HG03175 (cell line): ENCODE data around the gene SETD2.

Source experiments
- ATAC-seq: cut with Tn5 transposase; IDR thresholded peaks from one replicate; pipeline ENCODE4 v1.9.1; 2021; ENCODE audit warnings: mild to moderate bottlenecking, moderate library complexity; ENCODE audit not compliant: unreplicated experiment

Gene SETD2

GRCh38 chr3:47000198-47000815 lies 163.6 kb downstream of the SETD2 start:
- ATAC-seq = no peak

- ATAC-seq = no peak
These were observed 164.3 kb downstream of the SETD2 start for GRCh38 chr3:46999516-47000197.

GRCh38 chr3:46998852-46999515 lies 164.9 kb downstream of the SETD2 start:
- no peak for ATAC-seq

GRCh38 chr3:46998121-46998851 lies 165.6 kb downstream of the SETD2 start:
- no peak for ATAC-seq

- no peak for ATAC-seq
These were observed 166.3 kb downstream of the SETD2 start for GRCh38 chr3:46997453-46998091.

GRCh38 chr3:46996689-46997452 lies 167.0 kb downstream of the SETD2 start:
- ATAC-seq = no peak

- ATAC-seq = no peak
These were observed 167.9 kb downstream of the SETD2 start for GRCh38 chr3:46995901-46996562.

GRCh38 chr3:46994801-46995731 lies 168.8 kb downstream of the SETD2 start:
- no peak for ATAC-seq

- no peak for ATAC-seq
These were observed 169.9 kb downstream of the SETD2 start for GRCh38 chr3:46993986-46994385.

GRCh38 chr3:46993292-46993691 lies 170.6 kb downstream of the SETD2 start:
- ATAC-seq = no peak

GRCh38 chr3:46992231-46992630 lies 171.7 kb downstream of the SETD2 start:
- ATAC-seq = no peak

- ATAC-seq = no peak
These were observed 172.3 kb downstream of the SETD2 start for GRCh38 chr3:46991406-46992165.

- no peak for ATAC-seq
These were observed 173.1 kb downstream of the SETD2 start for GRCh38 chr3:46990573-46991374.

- no peak for ATAC-seq
These were observed 174.6 kb downstream of the SETD2 start for GRCh38 chr3:46989146-46989810.

- ATAC-seq = no peak
These were observed 175.3 kb downstream of the SETD2 start for GRCh38 chr3:46988616-46989015.

- peak; percentile 83 for ATAC-seq
These were observed 176.0 kb downstream of the SETD2 start for GRCh38 chr3:46987743-46988401.
